ENCODE measurements around the gene GCNA. TPM values are rescaled to one million over a fixed set of nuclear protein-coding genes. Genes with fewer than 3 reads are reported as not detected.

GCNA gene, protein sequence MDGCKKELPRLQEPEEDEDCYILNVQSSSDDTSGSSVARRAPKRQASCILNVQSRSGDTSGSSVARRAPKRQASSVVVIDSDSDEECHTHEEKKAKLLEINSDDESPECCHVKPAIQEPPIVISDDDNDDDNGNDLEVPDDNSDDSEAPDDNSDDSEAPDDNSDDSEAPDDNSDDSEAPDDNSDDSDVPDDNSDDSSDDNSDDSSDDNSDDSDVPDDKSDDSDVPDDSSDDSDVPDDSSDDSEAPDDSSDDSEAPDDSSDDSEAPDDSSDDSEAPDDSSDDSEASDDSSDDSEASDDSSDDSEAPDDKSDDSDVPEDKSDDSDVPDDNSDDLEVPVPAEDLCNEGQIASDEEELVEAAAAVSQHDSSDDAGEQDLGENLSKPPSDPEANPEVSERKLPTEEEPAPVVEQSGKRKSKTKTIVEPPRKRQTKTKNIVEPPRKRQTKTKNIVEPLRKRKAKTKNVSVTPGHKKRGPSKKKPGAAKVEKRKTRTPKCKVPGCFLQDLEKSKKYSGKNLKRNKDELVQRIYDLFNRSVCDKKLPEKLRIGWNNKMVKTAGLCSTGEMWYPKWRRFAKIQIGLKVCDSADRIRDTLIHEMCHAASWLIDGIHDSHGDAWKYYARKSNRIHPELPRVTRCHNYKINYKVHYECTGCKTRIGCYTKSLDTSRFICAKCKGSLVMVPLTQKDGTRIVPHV
- polyA plus RNA-seq (2011; rRNA removed) (1.5 and 1.7 TPM in 2 replicates), polyA plus RNA-seq (2017; fragmentation: RNase III; extraction: RNeasy Plus Mini Kit Qiagen cat#74134 plus additional on column Dnase treatment) (1.4 to 1.6 TPM (median 1.6 TPM) in 3 replicates), polyA minus RNA-seq (2011; rRNA and poly(A)+ RNA removed) (1.0 and 2.1 TPM in 2 replicates)
- 0.45 and 0.61 TPM in 2 replicates for polyA plus RNA-seq (2012; cell fraction: cytosol; rRNA removed)
- polyA plus RNA-seq (2012; cell fraction: nucleus; rRNA removed), result 2.0 and 3.5 TPM in 2 replicates

GRCh38 chrX:71578253-71579135, at the start of gene GCNA:
TSS of gene GCNA (plus strand) at chrX:71578437. CDS start at chrX:71580822, 2,385 bp downstream.
- Histone ChIP-seq H3K4me3 (no peak within 1 kb of the TSS), H3K4me1 (peaks cover 8% of the 10 kb centered on the region), H3K4me2 (no peak within 1 kb of the TSS), H3K9me3 (no peaks in the 10 kb centered on the region), H3K27ac (no peak within 1 kb of the TSS)
- 97% methylated on average over 37 of the region's 48 CpGs for WGBS (ENCODE audit: missing lambda C conversion rate)
- FAIRE-seq, result no peak
- DNase-seq (ENCODE audit: low read depth in 1 of 2, low spot score in 1 of 2), result no peak
- TF ChIP-seq PHF8 (IDR thresholded peaks at IDR 0.05; ENCODE audit: borderline replicate concordance, low read depth) (no peak), NFE2L2 (conservative IDR thresholded peaks at IDR 0.05; ENCODE audit: low read length) (no peak), NR3C1 (IDR thresholded peaks at IDR 0.05) (no peak), TFCP2L1 (CRISPR knock-in tag; IDR thresholded peaks at IDR 0.05) (no peak), POLR2AphosphoS2 (conservative IDR thresholded peaks at IDR 0.05; ENCODE audit: low read length) (no peak), E2F6 (IDR thresholded peaks at IDR 0.05; ENCODE audit: borderline replicate concordance, low read depth) (no peak), ZNF302 (CRISPR knock-in tag; IDR thresholded peaks at IDR 0.05) (no peak), HEYL (CRISPR knock-in tag; IDR thresholded peaks at IDR 0.05) (no peak), HDAC2 (IDR thresholded peaks at IDR 0.05) (no peak)
- TF ChIP-seq, protein P1, sequence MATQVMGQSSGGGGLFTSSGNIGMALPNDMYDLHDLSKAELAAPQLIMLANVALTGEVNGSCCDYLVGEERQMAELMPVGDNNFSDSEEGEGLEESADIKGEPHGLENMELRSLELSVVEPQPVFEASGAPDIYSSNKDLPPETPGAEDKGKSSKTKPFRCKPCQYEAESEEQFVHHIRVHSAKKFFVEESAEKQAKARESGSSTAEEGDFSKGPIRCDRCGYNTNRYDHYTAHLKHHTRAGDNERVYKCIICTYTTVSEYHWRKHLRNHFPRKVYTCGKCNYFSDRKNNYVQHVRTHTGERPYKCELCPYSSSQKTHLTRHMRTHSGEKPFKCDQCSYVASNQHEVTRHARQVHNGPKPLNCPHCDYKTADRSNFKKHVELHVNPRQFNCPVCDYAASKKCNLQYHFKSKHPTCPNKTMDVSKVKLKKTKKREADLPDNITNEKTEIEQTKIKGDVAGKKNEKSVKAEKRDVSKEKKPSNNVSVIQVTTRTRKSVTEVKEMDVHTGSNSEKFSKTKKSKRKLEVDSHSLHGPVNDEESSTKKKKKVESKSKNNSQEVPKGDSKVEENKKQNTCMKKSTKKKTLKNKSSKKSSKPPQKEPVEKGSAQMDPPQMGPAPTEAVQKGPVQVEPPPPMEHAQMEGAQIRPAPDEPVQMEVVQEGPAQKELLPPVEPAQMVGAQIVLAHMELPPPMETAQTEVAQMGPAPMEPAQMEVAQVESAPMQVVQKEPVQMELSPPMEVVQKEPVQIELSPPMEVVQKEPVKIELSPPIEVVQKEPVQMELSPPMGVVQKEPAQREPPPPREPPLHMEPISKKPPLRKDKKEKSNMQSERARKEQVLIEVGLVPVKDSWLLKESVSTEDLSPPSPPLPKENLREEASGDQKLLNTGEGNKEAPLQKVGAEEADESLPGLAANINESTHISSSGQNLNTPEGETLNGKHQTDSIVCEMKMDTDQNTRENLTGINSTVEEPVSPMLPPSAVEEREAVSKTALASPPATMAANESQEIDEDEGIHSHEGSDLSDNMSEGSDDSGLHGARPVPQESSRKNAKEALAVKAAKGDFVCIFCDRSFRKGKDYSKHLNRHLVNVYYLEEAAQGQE (IDR thresholded peaks at IDR 0.05), result no peak
- ATAC-seq, result no peak
- CTCF ChIA-PET, result no interaction called here
- POLR2A ChIA-PET, result no interaction called here

GRCh38 chrX:71532078-71532752, 46.0 kb upstream of the GCNA start:
- peak overlapping the region; percentile 82 for H3K4me3 ChIP-seq

More at GRCh38 chrX:71532078-71532752, 46.0 kb upstream of the GCNA start:
- TF ChIP-seq JUNB (IDR thresholded peaks at IDR 0.05) (no peak), PHF8 (IDR thresholded peaks at IDR 0.05; ENCODE audit: borderline replicate concordance, low read depth) (no peak), EHMT2 (IDR thresholded peaks at IDR 0.05; ENCODE audit: low read depth) (no peak), MAFK (IDR thresholded peaks at IDR 0.05; ENCODE audit: partially characterized antibody) (peak; percentile 25), BHLHE40 (IDR thresholded peaks at IDR 0.05; ENCODE audit: low read depth, low read length) (no peak), CBX8 (IDR thresholded peaks at IDR 0.05) (no peak), HEYL (CRISPR knock-in tag; IDR thresholded peaks at IDR 0.05) (no peak), HOXB5 (CRISPR knock-in tag; IDR thresholded peaks at IDR 0.05) (no peak), HOXA7 (CRISPR knock-in tag; IDR thresholded peaks at IDR 0.05) (no peak)
- POLR2A ChIA-PET, result interaction anchor here (0.6 to 3.2 kb wide), 6 partner anchors 9 to 166 kb away, joined by 3 to 22 read pairs (median 4); partner anchors contain the start of gene TAF1
- peaks cover 12% of the 10 kb centered on the region; the same call in 1 of the 3 replicates for H3K4me1 ChIP-seq
- H3K4me2 ChIP-seq, result peak overlapping the region; percentile 70
- ATAC-seq, result peak; percentile 13 to 19; a peak in 3 of 6 replicates
- WGBS (ENCODE audit: missing lambda C conversion rate), result 25% methylated on average over 25 of the region's 25 CpGs
- no peaks in the 10 kb centered on the region for H3K9me3 ChIP-seq
- peak; percentile 43 for FAIRE-seq
- CTCF ChIA-PET, result interaction anchor here (1.1 kb wide), 1 partner anchor 10 kb away, joined by 3 read pairs; no protein-coding TSS in a partner anchor
- H3K27ac ChIP-seq, result peak overlapping the region; percentile 85 to 92
- DNase-seq (ENCODE audit: low read depth in 1 of 2, low spot score in 1 of 2), result peak; percentile 8 to 12
